Measurements from ENCODE around the gene CEP57L1.

Gene CEP57L1

GRCh38 chr6:109117346-109118035 is 22.2 kb downstream of the CEP57L1 start:
- Histone ChIP-seq H2BK12ac (ENCODE audit: low read length in 2 of 2) (no peak overlapping the region), H2BK120ac (ENCODE audit: low read depth, low read length) (no peak overlapping the region), H3K18ac (ENCODE audit: low read depth in 1 of 2, low read length in 2 of 2) (no peak overlapping the region), H4K91ac (ENCODE audit: low read length) (no peak overlapping the region), H2BK5ac (ENCODE audit: low read depth, low read length, poor library complexity, severe bottlenecking) (no peak overlapping the region), H4K8ac (ENCODE audit: low read length) (no peak overlapping the region), H3K27ac (ENCODE audit: low read length, poor library complexity, severe bottlenecking) (no peak overlapping the region), H2AK5ac (ENCODE audit: low read length, severe bottlenecking) (no peak overlapping the region), H3K23ac (ENCODE audit: low read length in 2 of 2) (no peak overlapping the region), H3K4ac (ENCODE audit: low read depth in 1 of 2, low read length in 2 of 2) (no peak overlapping the region), H3K9me3 (ENCODE audit: control insufficient read depth, low read length) (no peaks in the 10 kb centered on the region), H3K79me1 (replicated peaks; ENCODE audit: low read length, poor library complexity, severe bottlenecking) (peaks cover 15% of the 10 kb centered on the region), H2AFZ (ENCODE audit: low read depth, low read length) (no peak overlapping the region), H3K14ac (ENCODE audit: low read length in 2 of 2) (no peak overlapping the region), H2BK15ac (ENCODE audit: low read depth, poor library complexity, severe bottlenecking) (no peak overlapping the region), H3K4me1 (ENCODE audit: control insufficient read depth, insufficient read depth, low read depth, low read length) (no peaks in the 10 kb centered on the region), H3K9ac (ENCODE audit: low read length) (peak overlapping the region; percentile 26), H3K27me3 (ENCODE audit: control insufficient read depth in 1 of 2, insufficient read depth in 1 of 2, low read length in 2 of 2) (no peaks in the 10 kb centered on the region), H3K4me3 (ENCODE audit: insufficient read depth in 1 of 2, low read depth in 1 of 2, low read length in 2 of 2) (peak overlapping the region in 1 of 2 experiments; percentile 0), H3K36me3 (ENCODE audit: control insufficient read depth in 1 of 2, insufficient read depth in 2 of 2, low read depth in 1 of 2, low read length in 2 of 2) (no peaks in the 10 kb centered on the region), H3K4me2 (ENCODE audit: low read length, poor library complexity, severe bottlenecking) (no peak overlapping the region)
- DNase-seq: no peak
- whole genome bisulfite sequencing: 98% methylated on average over 5 of the region's 5 CpGs

- H2BK12ac ChIP-seq (ENCODE audit: low read length in 2 of 2): no peak overlapping the region
- no peak overlapping the region for H4K91ac ChIP-seq (ENCODE audit: low read length)
- no peak overlapping the region for H2AK5ac ChIP-seq (ENCODE audit: low read length, severe bottlenecking)
- H3K4me1 ChIP-seq (ENCODE audit: control insufficient read depth, insufficient read depth, low read depth, low read length): no peaks in the 10 kb centered on the region
- H3K27me3 ChIP-seq (ENCODE audit: control insufficient read depth in 1 of 2, insufficient read depth in 1 of 2, low read length in 2 of 2): no peaks in the 10 kb centered on the region
- no peak overlapping the region for H3K23ac ChIP-seq (ENCODE audit: low read length in 2 of 2)
- H3K4ac ChIP-seq (ENCODE audit: low read depth in 1 of 2, low read length in 2 of 2): no peak overlapping the region
- no peak overlapping the region for H2BK15ac ChIP-seq (ENCODE audit: low read depth, poor library complexity, severe bottlenecking)
- H3K79me1 ChIP-seq (replicated peaks; ENCODE audit: low read length, poor library complexity, severe bottlenecking): peaks cover 15% of the 10 kb centered on the region
- no peak overlapping the region for H2AFZ ChIP-seq (ENCODE audit: low read depth, low read length)
- H4K8ac ChIP-seq (ENCODE audit: low read length): no peak overlapping the region
- H3K9me3 ChIP-seq (ENCODE audit: control insufficient read depth, low read length): no peaks in the 10 kb centered on the region
- WGBS: 91% methylated on average over 5 of the region's 5 CpGs
- no peak overlapping the region for H3K27ac ChIP-seq (ENCODE audit: low read length, poor library complexity, severe bottlenecking)
- H3K14ac ChIP-seq (ENCODE audit: low read length in 2 of 2): no peak overlapping the region
- no peak overlapping the region for H3K4me3 ChIP-seq (ENCODE audit: insufficient read depth in 1 of 2, low read depth in 1 of 2, low read length in 2 of 2)
- H3K18ac ChIP-seq (ENCODE audit: low read depth in 1 of 2, low read length in 2 of 2): no peak overlapping the region
- no peak overlapping the region for H2BK5ac ChIP-seq (ENCODE audit: low read depth, low read length, poor library complexity, severe bottlenecking)
- H3K36me3 ChIP-seq (ENCODE audit: control insufficient read depth in 1 of 2, insufficient read depth in 2 of 2, low read depth in 1 of 2, low read length in 2 of 2): no peaks in the 10 kb centered on the region
- no peak for DNase-seq
- H3K9ac ChIP-seq (ENCODE audit: low read length): no peak overlapping the region
- H2BK120ac ChIP-seq (ENCODE audit: low read depth, low read length): no peak overlapping the region
- no peak overlapping the region for H3K4me2 ChIP-seq (ENCODE audit: low read length, poor library complexity, severe bottlenecking)
Measured at GRCh38 chr6:109118337-109118736, 23.0 kb downstream of the CEP57L1 start.

GRCh38 chr6:109118871-109119354 is 23.6 kb downstream of the CEP57L1 start:
- no peak overlapping the region for H4K8ac ChIP-seq (ENCODE audit: low read length)
- H3K9me3 ChIP-seq (ENCODE audit: control insufficient read depth, low read length): no peaks in the 10 kb centered on the region
- H3K79me1 ChIP-seq (replicated peaks; ENCODE audit: low read length, poor library complexity, severe bottlenecking): peaks cover 19% of the 10 kb centered on the region
- H3K27me3 ChIP-seq (ENCODE audit: control insufficient read depth in 1 of 2, insufficient read depth in 1 of 2, low read length in 2 of 2): no peaks in the 10 kb centered on the region
- no peak overlapping the region for H2AFZ ChIP-seq (ENCODE audit: low read depth, low read length)
- H3K4me1 ChIP-seq (ENCODE audit: control insufficient read depth, insufficient read depth, low read depth, low read length): no peaks in the 10 kb centered on the region
- H3K23ac ChIP-seq (ENCODE audit: low read length in 2 of 2): no peak overlapping the region
- no peak overlapping the region for H2BK120ac ChIP-seq (ENCODE audit: low read depth, low read length)
- 90% methylated on average over 2 of the region's 3 CpGs for WGBS
- H3K27ac ChIP-seq (ENCODE audit: low read length, poor library complexity, severe bottlenecking): no peak overlapping the region
- H3K36me3 ChIP-seq (ENCODE audit: control insufficient read depth in 1 of 2, insufficient read depth in 2 of 2, low read depth in 1 of 2, low read length in 2 of 2): no peaks in the 10 kb centered on the region
- no peak overlapping the region for H3K4me2 ChIP-seq (ENCODE audit: low read length, poor library complexity, severe bottlenecking)
- H3K14ac ChIP-seq (ENCODE audit: low read length in 2 of 2): no peak overlapping the region
- no peak overlapping the region for H3K4ac ChIP-seq (ENCODE audit: low read depth in 1 of 2, low read length in 2 of 2)
- H2BK15ac ChIP-seq (ENCODE audit: low read depth, poor library complexity, severe bottlenecking): no peak overlapping the region
- no peak overlapping the region for H3K4me3 ChIP-seq (ENCODE audit: insufficient read depth in 1 of 2, low read depth in 1 of 2, low read length in 2 of 2)
- no peak for DNase-seq
- no peak overlapping the region for H2BK5ac ChIP-seq (ENCODE audit: low read depth, low read length, poor library complexity, severe bottlenecking)
- H3K9ac ChIP-seq (ENCODE audit: low read length): no peak overlapping the region
- H3K18ac ChIP-seq (ENCODE audit: low read depth in 1 of 2, low read length in 2 of 2): no peak overlapping the region
- no peak overlapping the region for H2BK12ac ChIP-seq (ENCODE audit: low read length in 2 of 2)
- no peak overlapping the region for H2AK5ac ChIP-seq (ENCODE audit: low read length, severe bottlenecking)
- no peak overlapping the region for H4K91ac ChIP-seq (ENCODE audit: low read length)

- Histone ChIP-seq H3K18ac (ENCODE audit: low read depth in 1 of 2, low read length in 2 of 2) (no peak overlapping the region), H3K14ac (ENCODE audit: low read length in 2 of 2) (no peak overlapping the region), H2BK5ac (ENCODE audit: low read depth, low read length, poor library complexity, severe bottlenecking) (no peak overlapping the region), H2BK120ac (ENCODE audit: low read depth, low read length) (no peak overlapping the region), H3K4me3 (ENCODE audit: insufficient read depth in 1 of 2, low read depth in 1 of 2, low read length in 2 of 2) (no peak overlapping the region), H2BK15ac (ENCODE audit: low read depth, poor library complexity, severe bottlenecking) (no peak overlapping the region), H4K91ac (ENCODE audit: low read length) (no peak overlapping the region), H2AFZ (ENCODE audit: low read depth, low read length) (no peak overlapping the region), H3K23ac (ENCODE audit: low read length in 2 of 2) (no peak overlapping the region), H4K8ac (ENCODE audit: low read length) (no peak overlapping the region), H3K4ac (ENCODE audit: low read depth in 1 of 2, low read length in 2 of 2) (no peak overlapping the region), H3K9ac (ENCODE audit: low read length) (peak overlapping the region; percentile 51), H3K4me2 (ENCODE audit: low read length, poor library complexity, severe bottlenecking) (no peak overlapping the region), H3K4me1 (ENCODE audit: control insufficient read depth, insufficient read depth, low read depth, low read length) (no peaks in the 10 kb centered on the region), H3K27ac (ENCODE audit: low read length, poor library complexity, severe bottlenecking) (no peak overlapping the region), H2AK5ac (ENCODE audit: low read length, severe bottlenecking) (no peak overlapping the region), H3K27me3 (ENCODE audit: control insufficient read depth in 1 of 2, insufficient read depth in 1 of 2, low read length in 2 of 2) (no peaks in the 10 kb centered on the region), H3K9me3 (ENCODE audit: control insufficient read depth, low read length) (no peaks in the 10 kb centered on the region), H2BK12ac (ENCODE audit: low read length in 2 of 2) (no peak overlapping the region), H3K36me3 (ENCODE audit: control insufficient read depth in 1 of 2, insufficient read depth in 2 of 2, low read depth in 1 of 2, low read length in 2 of 2) (no peaks in the 10 kb centered on the region), H3K79me1 (replicated peaks; ENCODE audit: low read length, poor library complexity, severe bottlenecking) (peaks cover 20% of the 10 kb centered on the region)
- no peak for DNase-seq
Measured at GRCh38 chr6:109121411-109121810, 26.1 kb downstream of the CEP57L1 start.
